ENCODE measurements around the gene PRR20G. TPM values are rescaled to one million over a fixed set of nuclear protein-coding genes. Genes with fewer than 3 reads are reported as not detected.

PRR20G gene
- total RNA-seq, 1 experiment from 2014 or later: not detected

DNA sequence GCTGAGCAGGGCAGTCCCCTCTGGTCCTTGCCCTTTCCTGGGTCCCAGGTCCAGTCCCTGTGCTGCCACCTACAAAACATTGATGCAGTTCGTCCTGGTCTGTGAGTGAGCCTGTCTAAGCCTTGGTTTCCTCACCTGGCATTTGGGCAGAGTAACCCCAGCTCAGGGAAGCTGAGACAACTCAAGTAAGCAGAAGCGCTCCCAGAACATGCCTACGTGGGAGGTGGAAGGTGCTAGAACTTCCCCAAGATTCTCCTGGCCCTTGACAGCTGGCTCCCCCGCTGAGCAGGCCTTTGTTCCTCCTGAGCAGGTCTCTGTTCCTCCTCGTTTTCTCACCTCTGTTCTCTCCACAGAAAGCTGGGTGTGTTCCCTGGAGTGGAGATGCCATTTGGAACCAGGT lies 30.5 kb downstream of the PRR20G start:
- POLR2A ChIA-PET (ENCODE audit: unreplicated experiment): no interaction called here
- Histone ChIP-seq H3K9me2 (ENCODE audit: insufficient read depth) (no peaks in the 10 kb centered on the region), H3K4me2 (no peak overlapping the region), H2AFZ (no peak overlapping the region), H4K20me1 (ENCODE audit: insufficient read depth) (no peaks in the 10 kb centered on the region), H3K4me1 (replicated peaks; ENCODE audit: insufficient read depth) (no peaks in the 10 kb centered on the region), H3K27me3 (ENCODE audit: insufficient read depth, low read depth) (peaks cover 13% of the 10 kb centered on the region), H3K4me3 (no peak overlapping the region), H3K9me3 (ENCODE audit: insufficient read depth, low read depth) (no peaks in the 10 kb centered on the region), H3F3A (ENCODE audit: insufficient read depth, low read depth) (no peaks in the 10 kb centered on the region), H3K36me3 (ENCODE audit: low read depth) (no peaks in the 10 kb centered on the region), H3K27ac (no peak overlapping the region), H3K79me2 (ENCODE audit: low read depth) (no peaks in the 10 kb centered on the region)
- intact Hi-C loops (cut with micrococcal nuclease; ENCODE audit: unreplicated experiment): loop anchor here (10.0 kb wide), 1 partner anchor 273 kb away; the partner anchor contains the start of gene PLXNA1
- CTCF ChIA-PET: no interaction called here
- BruUV-seq (replicated peaks): no TSS peak
- no peak for TF ChIP-seq EZH2 (IDR thresholded peaks at IDR 0.05; ENCODE audit: low read depth)
- DNase-seq: no peak

DNA sequence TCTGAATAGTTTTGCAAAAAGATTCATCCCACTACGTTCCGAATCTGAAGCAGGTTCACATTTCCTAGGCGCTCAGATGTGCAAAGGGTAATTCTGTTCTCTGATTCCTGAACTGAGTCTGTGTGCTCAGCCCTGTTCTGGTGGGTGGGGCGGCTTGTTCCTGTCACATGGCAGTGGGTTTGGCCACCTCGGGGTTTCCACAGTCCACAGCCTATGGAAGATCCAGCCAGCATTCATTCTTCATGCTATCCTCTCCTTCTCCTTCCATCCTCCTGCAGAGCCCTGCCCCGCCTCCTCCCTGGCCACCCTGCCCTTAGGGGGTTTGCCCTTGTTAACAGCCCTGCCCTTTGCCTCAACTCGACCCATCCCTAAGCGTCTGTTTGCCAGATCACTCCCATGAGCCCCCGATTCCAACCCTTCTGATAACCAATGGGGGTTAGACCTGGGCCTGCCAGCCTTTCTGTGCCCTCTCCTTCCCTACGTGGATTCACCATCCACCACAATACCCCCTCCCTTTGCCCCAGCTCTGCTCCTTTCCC lies 31.0 kb downstream of the PRR20G start:
- Histone ChIP-seq H3K36me3 (ENCODE audit: low read depth) (no peaks in the 10 kb centered on the region), H4K20me1 (ENCODE audit: insufficient read depth) (no peaks in the 10 kb centered on the region), H3K9me2 (ENCODE audit: insufficient read depth) (no peaks in the 10 kb centered on the region), H3K27ac (no peak overlapping the region), H3K27me3 (ENCODE audit: insufficient read depth, low read depth) (peaks cover 13% of the 10 kb centered on the region), H3K4me3 (no peak overlapping the region), H3F3A (ENCODE audit: insufficient read depth, low read depth) (no peaks in the 10 kb centered on the region), H3K79me2 (ENCODE audit: low read depth) (no peaks in the 10 kb centered on the region), H2AFZ (no peak overlapping the region), H3K9me3 (ENCODE audit: insufficient read depth, low read depth) (no peaks in the 10 kb centered on the region), H3K4me2 (no peak overlapping the region), H3K4me1 (replicated peaks; ENCODE audit: insufficient read depth) (no peaks in the 10 kb centered on the region)
- no peak for TF ChIP-seq EZH2 (IDR thresholded peaks at IDR 0.05; ENCODE audit: low read depth)
- TF ChIP-seq, protein P1, sequence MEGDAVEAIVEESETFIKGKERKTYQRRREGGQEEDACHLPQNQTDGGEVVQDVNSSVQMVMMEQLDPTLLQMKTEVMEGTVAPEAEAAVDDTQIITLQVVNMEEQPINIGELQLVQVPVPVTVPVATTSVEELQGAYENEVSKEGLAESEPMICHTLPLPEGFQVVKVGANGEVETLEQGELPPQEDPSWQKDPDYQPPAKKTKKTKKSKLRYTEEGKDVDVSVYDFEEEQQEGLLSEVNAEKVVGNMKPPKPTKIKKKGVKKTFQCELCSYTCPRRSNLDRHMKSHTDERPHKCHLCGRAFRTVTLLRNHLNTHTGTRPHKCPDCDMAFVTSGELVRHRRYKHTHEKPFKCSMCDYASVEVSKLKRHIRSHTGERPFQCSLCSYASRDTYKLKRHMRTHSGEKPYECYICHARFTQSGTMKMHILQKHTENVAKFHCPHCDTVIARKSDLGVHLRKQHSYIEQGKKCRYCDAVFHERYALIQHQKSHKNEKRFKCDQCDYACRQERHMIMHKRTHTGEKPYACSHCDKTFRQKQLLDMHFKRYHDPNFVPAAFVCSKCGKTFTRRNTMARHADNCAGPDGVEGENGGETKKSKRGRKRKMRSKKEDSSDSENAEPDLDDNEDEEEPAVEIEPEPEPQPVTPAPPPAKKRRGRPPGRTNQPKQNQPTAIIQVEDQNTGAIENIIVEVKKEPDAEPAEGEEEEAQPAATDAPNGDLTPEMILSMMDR (conservative IDR thresholded peaks at IDR 0.05): no peak
- CTCF ChIA-PET: no interaction called here
- no peak for DNase-seq
- intact Hi-C loops (cut with micrococcal nuclease; ENCODE audit: unreplicated experiment): loop anchor here (10.0 kb wide), 1 partner anchor 272 kb away; the partner anchor contains the start of gene PLXNA1
- no TSS peak for BruUV-seq (replicated peaks)
- POLR2A ChIA-PET (ENCODE audit: unreplicated experiment): no interaction called here

DNA sequence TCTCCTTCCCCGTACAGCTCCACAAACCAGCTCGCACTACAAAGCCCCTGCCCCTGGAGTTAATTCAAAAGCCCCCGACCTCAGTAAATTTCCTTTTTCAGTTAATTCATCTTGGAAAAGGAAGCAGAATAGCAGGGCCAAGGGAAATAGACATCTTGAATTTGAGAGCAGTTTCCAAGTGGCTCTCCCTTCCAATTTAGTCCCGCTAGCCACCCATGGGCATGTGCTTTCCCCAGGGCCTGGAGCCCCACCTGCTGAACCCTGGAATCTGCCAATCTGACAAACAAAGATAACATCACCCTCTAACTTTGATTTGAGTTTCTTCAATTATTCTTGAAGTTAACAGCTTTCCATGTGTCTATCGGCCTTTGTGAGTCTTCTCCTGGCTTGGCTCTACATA lies 31.7 kb downstream of the PRR20G start:
- no peak overlapping the region for H3K4me2 ChIP-seq
- H3K79me2 ChIP-seq (ENCODE audit: low read depth): no peaks in the 10 kb centered on the region
- CTCF ChIA-PET: no interaction called here
- H2AFZ ChIP-seq: no peak overlapping the region
- H3K27me3 ChIP-seq (ENCODE audit: insufficient read depth, low read depth): peaks cover 13% of the 10 kb centered on the region
- POLR2A ChIA-PET (ENCODE audit: unreplicated experiment): no interaction called here
- H3F3A ChIP-seq (ENCODE audit: insufficient read depth, low read depth): no peaks in the 10 kb centered on the region
- intact Hi-C loops (cut with micrococcal nuclease; ENCODE audit: unreplicated experiment): loop anchor here (10.0 kb wide), 1 partner anchor 271 kb away; the partner anchor contains the start of gene PLXNA1
- no peaks in the 10 kb centered on the region for H3K36me3 ChIP-seq (ENCODE audit: low read depth)
- H3K4me3 ChIP-seq: no peak overlapping the region
- H4K20me1 ChIP-seq (ENCODE audit: insufficient read depth): no peaks in the 10 kb centered on the region
- peaks cover 2% of the 10 kb centered on the region; the same call in 1 of the 2 replicates for H3K9me3 ChIP-seq (ENCODE audit: insufficient read depth, low read depth)
- H3K9me2 ChIP-seq (ENCODE audit: insufficient read depth): no peaks in the 10 kb centered on the region
- TF ChIP-seq, protein P1 (conservative IDR thresholded peaks at IDR 0.05): no peak
- no peak for TF ChIP-seq EZH2 (IDR thresholded peaks at IDR 0.05; ENCODE audit: low read depth)
- no TSS peak for BruUV-seq (replicated peaks)
- H3K4me1 ChIP-seq (replicated peaks; ENCODE audit: insufficient read depth): no peaks in the 10 kb centered on the region
- H3K27ac ChIP-seq: no peak overlapping the region
- no peak for DNase-seq

DNA sequence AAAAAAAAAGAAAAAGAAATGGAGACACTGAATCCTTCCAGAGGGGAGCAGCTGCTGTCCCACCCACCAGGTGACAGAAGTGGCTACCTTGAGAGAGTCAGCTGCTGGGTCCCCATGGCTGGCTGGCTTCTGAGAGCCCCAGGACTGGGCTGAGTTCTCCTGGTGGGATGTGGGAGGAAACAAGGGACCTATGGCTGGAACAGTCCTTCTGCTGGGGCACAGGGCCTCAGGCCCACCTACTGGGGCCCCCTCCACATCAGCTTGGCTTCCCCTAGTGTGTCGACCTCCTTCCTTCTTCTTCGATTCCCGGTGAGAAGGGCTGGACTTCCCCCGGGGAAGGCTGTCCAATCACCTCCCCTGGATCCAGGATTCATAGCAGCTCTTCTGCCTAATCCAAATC lies 32.3 kb downstream of the PRR20G start:
- no peaks in the 10 kb centered on the region for H3K36me3 ChIP-seq (ENCODE audit: low read depth)
- no peaks in the 10 kb centered on the region for H3K9me2 ChIP-seq (ENCODE audit: insufficient read depth)
- BruUV-seq (replicated peaks): no TSS peak
- H3K27ac ChIP-seq: no peak overlapping the region
- POLR2A ChIA-PET (ENCODE audit: unreplicated experiment): no interaction called here
- no peaks in the 10 kb centered on the region for H3F3A ChIP-seq (ENCODE audit: insufficient read depth, low read depth)
- no peaks in the 10 kb centered on the region for H3K4me1 ChIP-seq (replicated peaks; ENCODE audit: insufficient read depth)
- peaks cover 4% of the 10 kb centered on the region; the same call in 1 of the 2 replicates for H3K9me3 ChIP-seq (ENCODE audit: insufficient read depth, low read depth)
- H4K20me1 ChIP-seq (ENCODE audit: insufficient read depth): no peaks in the 10 kb centered on the region
- H3K79me2 ChIP-seq (ENCODE audit: low read depth): no peaks in the 10 kb centered on the region
- no peak for DNase-seq
- TF ChIP-seq EZH2 (IDR thresholded peaks at IDR 0.05; ENCODE audit: low read depth): no peak
- TF ChIP-seq, protein P1 (conservative IDR thresholded peaks at IDR 0.05): no peak
- H3K4me2 ChIP-seq: no peak overlapping the region
- H3K27me3 ChIP-seq (ENCODE audit: insufficient read depth, low read depth): peaks cover 13% of the 10 kb centered on the region
- intact Hi-C loops (cut with micrococcal nuclease; ENCODE audit: unreplicated experiment): loop anchor here (10.0 kb wide), 1 partner anchor 271 kb away; the partner anchor contains the start of gene PLXNA1
- H2AFZ ChIP-seq: no peak overlapping the region
- CTCF ChIA-PET: interaction anchor here (1.6 kb wide), 1 partner anchor 200 kb away, joined by 3 read pairs; no protein-coding TSS in a partner anchor
- H3K4me3 ChIP-seq: no peak overlapping the region

All from PC-9 (cell line).